ENCODE results near the gene NCAPH2. TPM values are rescaled to one million over a fixed set of nuclear protein-coding genes. Genes with fewer than 3 reads are reported as not detected.

Gene NCAPH2
- 10 to 100 TPM; 27.7 to 48.2 (median 29.5) TPM for total RNA-seq

DNA sequence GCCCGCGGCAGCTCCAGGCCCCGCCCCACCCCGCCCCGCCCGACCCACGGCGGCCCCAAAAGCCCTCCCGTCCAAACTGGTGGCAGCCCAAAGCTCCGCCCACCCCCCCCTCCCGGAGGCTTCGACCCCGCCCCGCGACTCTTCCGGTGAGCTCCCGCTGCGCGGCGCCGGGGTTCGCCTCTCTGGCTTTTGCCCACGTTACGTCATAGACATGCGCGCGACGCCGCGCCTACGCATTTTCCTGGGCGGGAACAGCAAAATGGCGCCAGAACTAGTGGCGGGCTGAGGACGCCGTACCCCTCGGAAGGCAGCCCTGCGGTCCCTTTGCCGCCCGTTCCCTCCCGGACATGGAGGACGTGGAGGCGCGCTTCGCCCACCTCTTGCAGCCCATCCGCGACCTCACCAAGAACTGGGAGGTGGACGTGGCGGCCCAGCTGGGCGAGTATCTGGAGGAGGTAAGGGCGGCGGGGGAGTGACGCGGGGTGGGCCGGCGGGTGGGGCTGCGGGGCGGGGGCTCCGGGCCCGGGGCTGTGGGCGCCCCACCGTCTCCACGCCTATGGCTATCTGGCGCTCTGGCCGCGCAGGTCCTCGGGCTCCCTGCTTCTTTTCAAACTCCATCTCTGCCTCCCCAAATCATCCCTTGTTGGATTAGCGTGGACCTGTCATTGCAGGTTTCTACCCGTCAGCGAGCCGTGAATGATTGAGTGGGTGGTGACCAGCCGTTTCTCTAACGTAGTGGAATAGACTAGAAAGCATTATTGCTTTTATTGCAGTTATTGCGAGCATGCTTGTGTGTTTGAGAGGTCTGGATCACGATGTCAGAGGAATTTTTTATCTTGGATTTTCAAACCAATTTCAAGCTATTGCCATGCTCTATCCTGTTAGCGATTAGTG lies at the start of gene NCAPH2:
Gene NCAPH2 (plus strand): TSS at position 234 of the 894 bp plus-strand sequence. CDS start 114 bp downstream, at position 348.
- ATAC-seq (ENCODE audit: low FRiP score): peak; percentile 79
- DNase-seq (ENCODE audit: low spot score): peak; percentile 89

DNA sequence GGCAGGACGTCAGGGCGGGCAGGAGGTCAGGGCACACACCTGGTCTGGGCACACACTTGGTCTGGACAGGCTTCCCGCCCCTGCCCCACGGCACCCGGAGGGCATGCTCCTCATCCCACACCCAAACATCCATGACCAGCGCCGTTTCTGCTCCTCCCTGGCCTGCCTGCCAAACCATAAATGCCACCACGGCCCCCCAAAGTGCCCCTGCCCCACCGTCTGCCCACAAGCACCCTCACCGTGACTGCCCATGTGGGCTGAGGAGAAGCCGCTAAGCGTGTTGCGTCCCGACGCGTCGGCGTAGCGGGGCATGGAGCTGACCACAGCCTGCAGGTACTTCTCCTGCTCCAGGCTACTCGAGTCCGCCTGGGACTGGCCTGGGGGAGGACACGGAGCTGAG lies 49.0 kb upstream of the NCAPH2 start:
- no peak for DNase-seq (ENCODE audit: low spot score)
- TF ChIP-seq, protein P1, sequence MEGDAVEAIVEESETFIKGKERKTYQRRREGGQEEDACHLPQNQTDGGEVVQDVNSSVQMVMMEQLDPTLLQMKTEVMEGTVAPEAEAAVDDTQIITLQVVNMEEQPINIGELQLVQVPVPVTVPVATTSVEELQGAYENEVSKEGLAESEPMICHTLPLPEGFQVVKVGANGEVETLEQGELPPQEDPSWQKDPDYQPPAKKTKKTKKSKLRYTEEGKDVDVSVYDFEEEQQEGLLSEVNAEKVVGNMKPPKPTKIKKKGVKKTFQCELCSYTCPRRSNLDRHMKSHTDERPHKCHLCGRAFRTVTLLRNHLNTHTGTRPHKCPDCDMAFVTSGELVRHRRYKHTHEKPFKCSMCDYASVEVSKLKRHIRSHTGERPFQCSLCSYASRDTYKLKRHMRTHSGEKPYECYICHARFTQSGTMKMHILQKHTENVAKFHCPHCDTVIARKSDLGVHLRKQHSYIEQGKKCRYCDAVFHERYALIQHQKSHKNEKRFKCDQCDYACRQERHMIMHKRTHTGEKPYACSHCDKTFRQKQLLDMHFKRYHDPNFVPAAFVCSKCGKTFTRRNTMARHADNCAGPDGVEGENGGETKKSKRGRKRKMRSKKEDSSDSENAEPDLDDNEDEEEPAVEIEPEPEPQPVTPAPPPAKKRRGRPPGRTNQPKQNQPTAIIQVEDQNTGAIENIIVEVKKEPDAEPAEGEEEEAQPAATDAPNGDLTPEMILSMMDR (IDR thresholded peaks at IDR 0.05): no peak
- no peak for ATAC-seq (ENCODE audit: low FRiP score)

More for the DNA sequence above, at the start of gene NCAPH2:
- TF ChIP-seq, protein P1 (IDR thresholded peaks at IDR 0.05): no peak

DNA sequence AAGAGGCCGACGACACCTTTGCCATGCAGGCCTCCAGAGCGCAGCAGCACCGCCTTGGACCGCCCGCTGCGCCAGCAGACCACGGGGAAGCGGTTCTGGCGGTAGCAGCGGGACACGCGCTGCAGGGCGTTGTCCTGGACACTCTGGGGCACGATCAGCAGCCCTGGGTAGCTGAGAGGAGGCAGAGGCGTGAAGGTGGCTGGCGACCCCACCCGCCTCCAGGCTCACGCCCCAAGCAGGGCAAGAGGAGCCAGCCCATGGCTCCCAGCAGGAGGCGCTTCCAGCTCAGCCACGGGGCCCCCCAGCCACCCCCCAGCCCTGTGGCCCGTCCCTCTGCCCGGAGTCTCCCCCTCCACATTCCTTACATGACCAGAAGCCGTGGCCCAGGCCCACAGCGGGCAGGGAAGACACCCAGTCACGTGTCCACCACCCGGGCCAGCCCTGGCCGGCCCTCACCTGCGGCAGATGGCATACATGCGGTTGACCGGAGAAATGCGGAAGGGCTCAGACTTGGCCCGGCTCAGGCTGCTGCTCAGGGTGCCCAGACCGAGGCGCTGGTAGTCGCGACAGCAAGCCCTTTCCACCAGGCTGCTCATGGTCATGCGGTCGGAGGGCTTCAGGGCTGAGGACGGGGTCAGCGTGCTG lies 48.4 kb upstream of the NCAPH2 start:
- DNase-seq (ENCODE audit: low spot score) (no peak), ATAC-seq (ENCODE audit: low FRiP score) (no peak)
- TF ChIP-seq, protein P1 (IDR thresholded peaks at IDR 0.05): no peak

DNA sequence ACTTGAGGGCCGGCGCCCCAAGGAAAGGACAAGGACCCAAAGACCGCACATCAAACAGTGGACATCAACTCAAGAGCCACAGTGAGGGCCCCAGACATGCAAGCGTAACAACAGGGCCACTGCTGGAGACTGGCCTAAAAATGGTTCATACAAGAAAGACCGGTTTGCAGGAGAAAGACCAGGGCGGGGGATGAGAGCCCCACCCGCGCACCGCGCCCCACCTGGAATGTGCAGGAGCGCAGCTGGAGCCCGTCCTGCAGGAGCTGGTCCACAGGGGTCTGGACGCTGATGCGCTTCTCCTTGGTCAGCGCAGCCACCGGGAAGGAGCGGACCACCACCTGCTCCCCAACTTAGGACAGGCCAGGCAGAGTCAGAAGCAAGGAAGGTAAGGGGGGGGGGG lies 47.1 kb upstream of the NCAPH2 start:
- DNase-seq (ENCODE audit: low spot score): no peak
- TF ChIP-seq, protein P1 (IDR thresholded peaks at IDR 0.05): no peak
- ATAC-seq (ENCODE audit: low FRiP score): no peak

DNA sequence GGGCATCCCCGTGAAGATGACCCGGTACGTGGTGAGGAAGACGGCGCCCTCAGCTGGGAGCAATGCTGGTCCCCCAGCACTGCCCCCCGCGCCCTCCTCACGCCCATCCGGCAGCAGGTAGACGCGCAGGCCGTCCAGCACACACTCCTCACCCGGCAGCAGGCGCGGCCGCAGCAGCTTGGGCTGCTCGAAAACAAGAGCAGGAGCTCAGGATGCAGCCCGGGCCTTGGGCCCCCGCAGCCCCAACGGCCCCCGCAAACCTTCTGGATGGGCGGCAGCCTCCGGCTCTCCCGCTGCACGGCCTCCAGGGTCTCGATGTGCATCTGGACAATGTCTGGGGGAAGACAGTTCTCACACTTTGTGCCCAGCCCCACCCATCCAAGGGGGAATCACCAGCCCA lies 46.5 kb upstream of the NCAPH2 start:
- TF ChIP-seq, protein P1 (IDR thresholded peaks at IDR 0.05): no peak
- ATAC-seq (ENCODE audit: low FRiP score) (no peak), DNase-seq (ENCODE audit: low spot score) (no peak)

DNA sequence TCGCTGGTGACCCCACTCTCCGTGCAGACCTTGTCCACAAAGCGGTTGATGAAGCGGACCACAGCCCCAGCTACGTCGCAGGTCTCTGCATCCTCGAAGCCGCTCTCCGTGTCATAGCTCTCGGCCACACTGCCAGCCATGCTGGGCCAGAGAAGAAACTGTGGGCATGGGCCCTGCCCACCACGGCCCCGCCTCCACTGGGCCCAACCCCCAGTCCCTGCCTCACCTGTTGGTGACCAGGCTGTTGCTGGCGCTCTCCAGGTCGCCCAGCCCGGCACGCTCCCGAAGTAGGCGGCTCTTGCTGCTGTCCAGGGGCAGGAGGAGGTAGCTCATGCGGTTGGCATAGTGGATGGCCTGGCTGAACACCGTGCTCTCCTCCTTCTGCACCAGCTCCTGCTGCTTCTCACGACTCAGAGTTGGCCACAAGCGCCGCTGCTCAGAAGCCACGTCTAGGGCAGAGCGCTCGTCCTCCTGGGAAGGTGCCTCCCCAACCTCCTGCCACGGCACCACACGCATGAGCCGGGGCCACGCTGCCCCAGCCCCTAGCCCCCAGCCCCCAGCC lies 46.0 kb upstream of the NCAPH2 start:
- DNase-seq (ENCODE audit: low spot score): no peak
- TF ChIP-seq, protein P1 (IDR thresholded peaks at IDR 0.05): no peak
- ATAC-seq (ENCODE audit: low FRiP score): no peak
